Measurements from ENCODE around the gene PTPN7. TPM values are rescaled to one million over a fixed set of nuclear protein-coding genes. Genes with fewer than 3 reads are reported as not detected.
"Not testable (repeated sequence)": the region's sequence is repeated elsewhere in the genome, so short reads cannot be mapped to it uniquely, and the experiment has no call there.

PTPN7 gene
- total and polyA plus RNA-seq, 10 of the 15 experiments (the other 5 are each of a cell fraction or from before 2014, with no cell fraction given) = 7.9 to 117 (median 102) TPM

GRCh38 chr1:202143011-202143767 lies 17.2 kb downstream of the PTPN7 start:
- ATAC-seq (peak; percentile 55), DNase-seq (ENCODE audit: low read depth, low spot score) (no peak), FAIRE-seq (peak; percentile 82)
- peak overlapping the region; percentile 86 for H3K4me3 ChIP-seq
- H3K9me3 ChIP-seq (replicated peaks; ENCODE audit: control insufficient read depth, insufficient read depth, low read length) = no peaks in the 10 kb centered on the region
- H3K27ac ChIP-seq (ENCODE audit: control insufficient read depth, insufficient read depth) = peak overlapping the region; percentile 76
- TF ChIP-seq HDGF (IDR thresholded peaks at IDR 0.05) = peak; percentile 38; the same call in 1 of the 2 replicates
- TF ChIP-seq DPF2 (IDR thresholded peaks at IDR 0.05) = no peak
- 0 out of 2 replicates have a peak, but pooled peaks have one; percentile 29 for TF ChIP-seq RUNX3 (IDR thresholded peaks at IDR 0.05; ENCODE audit: low read length)
- TF ChIP-seq PKNOX1 (IDR thresholded peaks at IDR 0.05) = peak; percentile 70; the same call in 1 of the 2 replicates
- TF ChIP-seq ESRRA (IDR thresholded peaks at IDR 0.05; ENCODE audit: low read length) = no peak
- TF ChIP-seq POLR2A (IDR thresholded peaks at IDR 0.05; ENCODE audit: low read depth, low read length) = no peak
- TF ChIP-seq POLR2AphosphoS5 (IDR thresholded peaks at IDR 0.05; ENCODE audit: low read length) = 0 out of 2 replicates have a peak, but pooled peaks have one; percentile 27
- TF ChIP-seq, protein P1, sequence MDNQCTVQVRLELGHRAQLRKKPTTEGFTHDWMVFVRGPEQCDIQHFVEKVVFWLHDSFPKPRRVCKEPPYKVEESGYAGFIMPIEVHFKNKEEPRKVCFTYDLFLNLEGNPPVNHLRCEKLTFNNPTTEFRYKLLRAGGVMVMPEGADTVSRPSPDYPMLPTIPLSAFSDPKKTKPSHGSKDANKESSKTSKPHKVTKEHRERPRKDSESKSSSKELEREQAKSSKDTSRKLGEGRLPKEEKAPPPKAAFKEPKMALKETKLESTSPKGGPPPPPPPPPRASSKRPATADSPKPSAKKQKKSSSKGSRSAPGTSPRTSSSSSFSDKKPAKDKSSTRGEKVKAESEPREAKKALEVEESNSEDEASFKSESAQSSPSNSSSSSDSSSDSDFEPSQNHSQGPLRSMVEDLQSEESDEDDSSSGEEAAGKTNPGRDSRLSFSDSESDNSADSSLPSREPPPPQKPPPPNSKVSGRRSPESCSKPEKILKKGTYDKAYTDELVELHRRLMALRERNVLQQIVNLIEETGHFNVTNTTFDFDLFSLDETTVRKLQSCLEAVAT (IDR thresholded peaks at IDR 0.05) = peak; percentile 49; the same call in 1 of the 2 replicates
- peak; percentile 3; the same call in 1 of the 2 replicates for TF ChIP-seq SPI1 (IDR thresholded peaks at IDR 0.05; ENCODE audit: borderline replicate concordance, insufficient read depth, low read depth, low read length)
- TF ChIP-seq HDAC6 (IDR thresholded peaks at IDR 0.05; ENCODE audit: unreplicated experiment) = no peak
- peak; percentile 83 for TF ChIP-seq YY1 (IDR thresholded peaks at IDR 0.05; ENCODE audit: low read depth, low read length)
- TF ChIP-seq ZNF217 (IDR thresholded peaks at IDR 0.05) = no peak
- H3K4me2 ChIP-seq (ENCODE audit: control insufficient read depth, insufficient read depth) = peak overlapping the region; percentile 79
- WGBS (ENCODE audit: insufficient coverage, insufficient replicate concordance, low lambda C conversion rate, missing lambda C conversion rate) = 9% methylated on average over 17 of the region's 17 CpGs
- intact Hi-C loops (cut with micrococcal nuclease; ENCODE audit: unreplicated experiment) (no loop called here), in situ Hi-C loops (cut with MboI) (no loop called here)
- peak overlapping the region; percentile 91 for H3K9ac ChIP-seq (ENCODE audit: control insufficient read depth, insufficient read depth, low read length)
- no peaks in the 10 kb centered on the region; the same call in 1 of the 2 replicates for H4K20me1 ChIP-seq (ENCODE audit: control insufficient read depth, insufficient read depth)
- H3K4me1 ChIP-seq (ENCODE audit: control insufficient read depth, insufficient read depth, low read length) = peaks cover 14% of the 10 kb centered on the region
- H3K27me3 ChIP-seq (replicated peaks in 1 of 2; ENCODE audit: control insufficient read depth in 2 of 2, insufficient read depth in 2 of 2, low read length in 1 of 2) = no peaks in the 10 kb centered on the region
- no TSS peak for BruUV-seq (replicated peaks)
- ChIA-PET SMC1A (ENCODE audit: uncharacterized antibody, unreplicated experiment) (interaction anchor here (0.6 to 2.4 kb wide), 13 partner anchors 8 to 199 kb away, joined by 3 to 11 read pairs (median 3); partner anchors contain the start of genes PTPN7 and UBE2T), RAD21 (ENCODE audit: unreplicated experiment) (interaction anchor here (0.6 to 1.9 kb wide), 6 partner anchors 8 to 133 kb away, joined by 3 to 11 read pairs (median 4); partner anchors contain the start of genes ELF3 and PTPN7), CTCF (interaction anchor here (0.6 to 3.5 kb wide), 11 partner anchors 8 to 247 kb away, joined by 3 to 25 read pairs (median 5); partner anchors contain the start of genes LGR6 and PTPN7), POLR2A (interaction anchor here (0.7 to 1.7 kb wide), 3 partner anchors 12 to 22 kb away, joined by 3 to 9 read pairs (median 4); partner anchors contain the start of gene PTPN7)
- peaks cover 2 to 7% of the 10 kb centered on the region in 2 experiments; a peak in 3 of 4 replicates for H3K36me3 ChIP-seq (ENCODE audit: control insufficient read depth in 2 of 2, insufficient read depth in 2 of 2, low read length in 1 of 2)
- peaks cover 32% of the 10 kb centered on the region for H3K79me2 ChIP-seq (ENCODE audit: control insufficient read depth, insufficient read depth, low read length)
- H2AFZ ChIP-seq (ENCODE audit: control insufficient read depth, low read depth, low read length) = peak overlapping the region; percentile 33

DNA sequence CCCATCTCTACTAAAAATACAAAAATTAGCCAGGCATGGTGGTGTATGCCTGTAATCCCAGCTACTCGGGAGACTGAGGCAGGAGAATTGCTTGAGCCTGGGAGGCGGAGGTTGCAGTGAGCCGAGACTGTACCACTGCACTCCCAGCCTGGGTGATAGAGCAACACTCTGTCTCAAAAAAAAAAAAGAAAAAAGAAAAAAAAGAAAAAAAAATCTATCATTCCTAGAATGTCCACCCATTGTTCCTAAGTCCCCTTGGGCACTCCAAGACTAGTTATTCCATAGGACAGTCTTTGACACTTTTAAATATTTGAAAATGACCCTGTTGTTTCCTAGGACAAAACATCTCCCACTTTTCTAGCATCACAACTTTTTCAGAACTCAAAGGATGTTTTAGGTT lies 18.9 kb downstream of the PTPN7 start:
- H3K9ac ChIP-seq (ENCODE audit: control insufficient read depth, insufficient read depth, low read length); DNase-seq (ENCODE audit: low read depth, low spot score); ATAC-seq; intact Hi-C loops (cut with micrococcal nuclease; ENCODE audit: unreplicated experiment); H2AFZ ChIP-seq (ENCODE audit: control insufficient read depth, low read depth, low read length); H4K20me1 ChIP-seq (ENCODE audit: control insufficient read depth, insufficient read depth); SMC1A ChIA-PET (ENCODE audit: uncharacterized antibody, unreplicated experiment); CTCF ChIA-PET; H3K27me3 ChIP-seq (replicated peaks in 1 of 2; ENCODE audit: control insufficient read depth in 2 of 2, insufficient read depth in 2 of 2, low read length in 1 of 2); H3K36me3 ChIP-seq (ENCODE audit: control insufficient read depth in 2 of 2, insufficient read depth in 2 of 2, low read length in 1 of 2); RAD21 ChIA-PET (ENCODE audit: unreplicated experiment); H3K9me3 ChIP-seq (replicated peaks; ENCODE audit: control insufficient read depth, insufficient read depth, low read length); FAIRE-seq; H3K27ac ChIP-seq (ENCODE audit: control insufficient read depth, insufficient read depth); H3K4me2 ChIP-seq (ENCODE audit: control insufficient read depth, insufficient read depth); BruUV-seq (replicated peaks); in situ Hi-C loops (cut with MboI); H3K4me3 ChIP-seq: not testable (repeated sequence)
- peaks cover 14% of the 10 kb centered on the region for H3K4me1 ChIP-seq (ENCODE audit: control insufficient read depth, insufficient read depth, low read length)
- H3K79me2 ChIP-seq (ENCODE audit: control insufficient read depth, insufficient read depth, low read length) = peaks cover 32% of the 10 kb centered on the region
- 95% methylated on average over 3 of the region's 3 CpGs for WGBS (ENCODE audit: insufficient coverage, insufficient replicate concordance, low lambda C conversion rate, missing lambda C conversion rate)
- POLR2A ChIA-PET = interaction anchor here (1.2 kb wide), 1 partner anchor 17 kb away, joined by 7 read pairs; no protein-coding TSS in a partner anchor
